HG03558 (cell line): ENCODE measurements around the gene MGAT4C.
"Not testable (repeated sequence)": the region's sequence is repeated elsewhere in the genome, so short reads cannot be mapped to it uniquely, and the experiment has no call there.

ENCODE experiments used
- ATAC-seq: cut with Tn5 transposase; IDR thresholded peaks from one replicate; pipeline ENCODE4 v1.9.1; 2021; ENCODE audit warnings: moderate number of reproducible peaks; ENCODE audit not compliant: unreplicated experiment; ENCODE audit errors: extremely low read depth

The MGAT4C gene

GRCh38 chr12:86256163-86256562 lies at the start of gene MGAT4C:
MGAT4C (minus strand) TSS chr12:86256391.
- ATAC-seq, result no peak

DNA sequence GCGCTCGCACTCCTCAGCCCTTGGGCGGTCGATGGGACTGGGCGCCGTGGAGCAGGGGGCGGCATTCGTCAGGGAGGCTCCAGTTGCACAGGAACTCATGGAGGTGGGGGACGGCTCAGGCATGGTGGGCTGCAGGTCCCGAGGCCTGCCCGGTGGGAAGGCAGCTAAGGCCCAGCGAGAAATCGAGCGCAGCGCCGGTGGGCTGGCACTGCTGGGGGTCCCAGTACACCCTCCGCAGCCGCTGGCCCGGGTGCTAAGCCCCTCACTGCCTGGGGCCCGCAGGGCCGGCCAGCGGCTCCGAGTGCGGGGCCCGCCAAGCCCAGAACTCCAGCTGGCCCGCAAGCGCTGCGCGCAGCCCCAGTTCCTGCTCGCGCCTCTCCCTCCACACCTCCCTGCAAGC lies 40.2 kb upstream of the MGAT4C start:
- ATAC-seq, result not testable (repeated sequence)

DNA sequence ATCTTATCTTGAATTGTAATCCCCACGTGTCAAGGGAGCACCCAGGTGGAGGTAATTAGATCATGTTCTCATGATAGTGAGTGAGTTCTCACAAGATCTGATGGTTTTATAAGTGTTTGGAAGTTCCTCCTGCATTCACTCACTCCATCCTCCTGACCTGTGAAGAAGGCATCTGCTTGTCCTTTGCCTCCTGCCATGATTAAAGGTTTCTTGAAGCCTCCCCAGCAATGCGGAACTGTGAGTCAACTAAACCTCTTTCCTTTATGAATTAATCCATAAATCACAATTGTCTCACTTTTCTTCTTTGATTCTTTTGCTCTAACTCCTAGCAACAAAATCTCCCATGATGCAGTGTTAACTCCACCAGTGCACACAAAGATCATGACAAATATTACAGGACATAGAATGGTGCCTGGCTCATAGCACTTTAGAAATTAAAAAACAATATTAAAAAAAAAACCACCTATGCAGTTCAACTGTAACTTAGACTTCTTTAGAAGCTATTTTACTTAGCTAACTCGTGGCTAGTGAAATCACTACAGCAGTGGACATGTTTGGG lies 37.6 kb upstream of the MGAT4C start:
- no peak for ATAC-seq

DNA sequence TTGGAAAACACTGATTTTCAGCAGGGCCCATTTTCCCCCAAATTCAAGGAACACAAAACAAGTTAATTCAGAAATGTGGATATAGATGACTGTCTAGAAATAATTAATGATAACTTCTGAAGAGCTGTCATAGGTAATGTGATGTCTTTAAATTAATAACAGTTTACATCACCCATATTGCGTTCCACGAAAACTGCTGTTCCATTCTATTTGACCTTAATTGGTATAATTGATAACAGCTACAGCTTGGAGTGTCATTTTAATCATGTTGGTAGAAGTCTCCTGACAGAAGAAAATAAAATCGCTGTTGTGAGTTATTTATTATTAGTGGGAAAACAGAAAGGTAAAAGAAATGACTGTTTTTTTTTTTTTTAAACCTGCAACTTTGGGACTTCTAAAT lies 36.3 kb upstream of the MGAT4C start:
- ATAC-seq, result no peak

DNA sequence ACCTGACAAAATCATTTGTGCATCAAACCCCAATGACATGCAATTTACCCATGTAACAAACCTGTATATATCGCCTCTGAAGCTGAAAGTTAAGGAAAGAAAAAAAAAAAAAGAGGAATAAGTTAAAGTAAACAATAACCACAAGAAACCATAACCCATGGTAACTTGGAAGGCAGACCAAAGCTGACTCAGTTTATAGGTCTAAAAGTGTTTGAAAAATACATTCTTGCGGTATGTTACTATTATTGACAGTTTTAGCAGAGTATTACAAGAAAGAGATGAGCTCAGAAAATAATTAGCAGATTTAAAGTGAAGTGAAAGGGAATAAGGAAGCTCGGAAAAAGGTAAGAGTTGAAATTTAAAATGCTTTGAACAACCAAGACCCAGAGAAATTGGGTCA lies 34.4 kb upstream of the MGAT4C start:
- no peak for ATAC-seq

DNA sequence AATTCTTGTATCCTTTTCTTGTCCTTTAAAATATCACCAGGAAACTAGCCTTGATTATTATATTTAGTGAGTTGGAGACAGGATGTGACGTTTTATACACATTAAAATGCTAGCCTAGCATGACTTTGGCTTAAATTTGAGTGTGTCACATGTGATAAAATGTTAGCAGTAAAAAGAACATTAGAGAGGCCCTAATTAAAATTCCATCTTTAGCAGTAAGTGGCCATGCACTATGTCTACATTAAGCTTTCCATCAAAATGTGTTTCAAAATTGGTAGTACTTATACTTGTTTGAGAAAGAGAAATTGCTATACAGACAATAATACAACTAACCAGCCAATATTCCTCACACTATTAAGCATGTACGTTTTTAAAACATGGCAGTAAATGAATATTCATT lies 29.9 kb upstream of the MGAT4C start:
- ATAC-seq, result no peak

- ATAC-seq, result no peak
These were observed 27.4 kb upstream of the MGAT4C start for GRCh38 chr12:86283620-86284019.

- ATAC-seq, result no peak
These were observed 19.2 kb upstream of the MGAT4C start for GRCh38 chr12:86275356-86275755.

GRCh38 chr12:86265329-86265695 lies 9.1 kb upstream of the MGAT4C start:
- no peak for ATAC-seq

DNA sequence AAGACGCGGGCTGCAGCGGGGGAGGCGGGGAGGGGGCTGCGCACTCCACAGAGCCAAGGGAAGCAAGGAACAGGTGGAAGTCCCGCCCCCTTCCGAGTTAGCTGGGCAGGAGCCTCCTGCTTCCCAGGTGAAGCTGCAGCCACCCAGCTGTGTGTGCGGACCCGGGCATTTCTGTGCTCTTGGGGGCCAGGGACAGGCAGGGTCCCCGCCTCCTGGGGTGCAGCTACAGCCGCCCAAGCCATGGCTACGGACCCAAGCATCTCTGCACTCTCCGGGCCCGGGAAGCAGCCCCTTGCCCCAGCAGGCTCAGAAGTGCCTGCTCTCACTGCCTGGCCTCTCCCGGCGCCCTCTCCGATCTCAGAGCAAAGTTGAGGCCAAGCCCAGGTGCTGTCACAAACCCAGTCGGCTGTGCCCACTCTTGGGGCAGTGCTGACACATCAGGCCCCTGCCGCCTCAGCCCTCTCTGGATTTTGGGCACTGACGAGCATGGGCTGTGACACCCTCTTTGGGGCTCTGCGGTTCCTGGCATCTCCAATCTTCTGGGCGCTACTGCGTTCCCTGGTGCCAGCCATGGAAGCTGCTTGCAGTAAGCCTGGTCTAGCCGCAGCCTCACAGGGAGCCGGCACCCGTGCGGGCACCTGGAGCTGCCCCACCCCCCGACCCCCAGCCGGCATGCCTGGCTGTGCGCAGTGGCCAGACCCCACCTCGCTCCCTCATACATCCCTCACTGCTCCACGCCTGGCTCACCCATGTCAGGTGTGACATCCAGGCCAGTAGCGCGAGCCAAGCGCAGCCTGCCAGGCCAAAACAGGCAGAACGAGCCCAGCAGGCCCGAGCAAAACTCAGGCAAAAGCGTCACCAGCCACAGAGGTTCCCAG lies 8.5 kb upstream of the MGAT4C start:
- ATAC-seq, result no peak

DNA sequence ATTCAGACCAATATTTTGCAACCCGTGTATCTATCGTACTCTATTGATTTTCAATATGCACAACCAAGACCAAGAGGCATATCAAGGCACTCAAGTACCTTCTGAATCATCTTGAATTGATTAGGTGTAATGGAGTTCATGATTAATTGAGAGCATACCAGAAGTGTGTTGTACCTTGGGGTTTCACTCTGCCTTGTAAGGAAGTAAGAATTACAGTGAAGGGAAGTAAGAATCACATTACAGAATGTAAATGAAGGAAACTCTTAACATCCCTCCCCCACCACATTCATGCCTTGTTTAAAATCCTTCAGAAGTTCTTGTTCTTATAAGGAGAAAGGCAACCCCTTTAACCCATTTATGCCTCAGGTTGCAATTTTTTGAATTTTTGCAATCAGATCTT lies 5.4 kb upstream of the MGAT4C start:
- ATAC-seq, result no peak

DNA sequence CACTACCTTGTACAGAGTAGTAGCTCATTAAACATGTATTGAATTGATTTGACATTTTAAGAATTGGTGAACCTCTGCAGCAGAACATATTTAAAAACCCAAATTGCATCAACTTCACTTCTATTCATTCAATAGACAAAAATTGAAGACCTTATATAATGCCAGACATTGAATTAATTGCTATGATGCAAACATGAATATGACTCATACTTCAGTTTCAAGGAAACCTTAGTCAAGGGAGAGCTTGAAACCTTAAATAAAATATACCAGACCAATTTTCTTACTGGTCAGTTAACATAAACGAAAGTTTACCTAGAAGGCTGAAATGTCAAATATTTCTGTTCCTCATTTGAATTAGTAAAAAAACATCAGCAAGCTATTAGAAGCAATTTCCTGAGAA lies 5.0 kb upstream of the MGAT4C start:
- no peak for ATAC-seq

DNA sequence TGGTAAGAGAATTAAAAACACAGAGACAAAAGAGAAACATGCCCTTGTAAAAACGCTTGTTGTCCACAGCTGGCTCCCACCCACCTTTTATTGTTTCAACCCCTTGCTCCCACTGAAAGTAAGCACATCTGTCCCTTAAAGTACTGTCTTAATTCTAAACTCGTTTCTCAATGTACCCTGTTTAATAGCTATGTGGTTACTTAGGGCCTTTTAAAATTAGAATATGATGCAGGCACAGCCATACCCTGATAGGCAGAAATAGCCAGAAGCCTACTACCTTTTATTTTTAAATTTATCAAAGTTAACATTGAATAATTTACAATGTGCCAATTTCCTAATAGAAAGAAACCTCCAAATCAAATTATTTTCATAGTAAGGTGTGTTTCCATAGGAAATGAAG lies 4.0 kb upstream of the MGAT4C start:
- ATAC-seq, result no peak

DNA sequence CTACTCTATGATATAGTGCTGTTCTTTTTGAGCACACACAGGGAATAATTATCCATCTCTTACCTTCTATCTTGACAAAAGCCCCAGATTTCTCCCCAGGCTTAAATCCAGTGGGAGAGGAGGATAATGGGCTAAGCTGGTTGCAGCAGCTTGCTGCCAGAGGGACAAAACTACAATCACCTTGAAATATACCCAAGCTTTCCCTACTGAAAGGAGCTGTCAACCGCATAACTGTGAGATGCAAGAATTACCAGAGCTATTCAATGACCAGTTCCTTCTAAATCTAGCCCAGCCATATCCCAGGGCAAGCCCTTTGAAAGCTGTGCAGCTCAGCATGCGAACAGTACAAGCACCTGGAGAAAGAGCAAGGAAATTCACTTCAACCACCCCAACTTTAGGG lies 943 bp upstream of the MGAT4C start:
- ATAC-seq, result no peak

- no peak for ATAC-seq
These were observed 1.6 kb downstream of the MGAT4C start for GRCh38 chr12:86254399-86255107.

DNA sequence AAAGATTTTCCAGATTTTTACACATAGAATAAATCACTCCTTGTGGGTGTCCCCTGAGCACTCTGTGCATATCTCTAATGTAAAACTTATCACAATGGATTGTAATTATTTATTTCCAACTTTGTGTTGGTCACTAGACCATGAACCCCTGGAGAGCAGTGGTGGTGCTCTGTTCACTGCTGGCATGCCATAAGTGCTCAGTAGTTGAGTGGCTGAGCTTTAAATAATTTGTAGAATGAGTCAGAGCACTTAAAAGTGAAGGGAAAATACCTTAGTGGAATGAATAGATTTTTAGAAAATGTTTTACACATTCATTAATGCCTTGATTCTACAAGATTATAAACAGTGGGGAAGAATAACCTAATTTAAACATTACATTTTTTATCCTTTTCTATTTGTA lies 6.3 kb downstream of the MGAT4C start:
- ATAC-seq, result no peak

GRCh38 chr12:86249276-86249675 lies 6.9 kb downstream of the MGAT4C start:
- no peak for ATAC-seq

- ATAC-seq, result no peak
These were observed 8.3 kb downstream of the MGAT4C start for GRCh38 chr12:86247871-86248270.

GRCh38 chr12:86241600-86241999 lies 14.6 kb downstream of the MGAT4C start:
- no peak for ATAC-seq

DNA sequence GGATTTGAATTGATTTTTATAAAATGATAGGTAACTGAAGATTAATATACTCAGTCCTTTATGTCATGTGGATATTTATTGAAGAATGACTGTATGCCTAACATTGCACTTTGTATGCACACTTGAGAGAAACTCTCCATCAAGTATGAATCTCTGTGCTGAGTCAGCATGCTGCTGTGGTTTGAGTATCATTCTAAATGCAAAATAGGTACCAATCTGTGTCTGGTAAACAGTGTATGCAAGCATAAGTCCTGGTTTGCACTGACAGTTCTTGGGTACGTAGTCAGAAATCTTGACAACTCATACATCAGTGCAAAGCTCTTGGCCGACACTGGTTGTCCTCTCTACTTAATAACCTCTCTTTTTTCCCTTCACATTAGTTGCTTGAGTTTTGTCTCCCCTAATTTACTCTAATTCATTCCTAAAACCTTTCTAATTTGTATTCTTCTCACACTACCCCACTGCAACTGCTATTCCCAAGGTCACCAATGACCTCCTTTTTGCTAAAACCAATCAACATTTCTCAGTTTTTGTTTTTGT lies 21.8 kb downstream of the MGAT4C start:
- ATAC-seq, result no peak

DNA sequence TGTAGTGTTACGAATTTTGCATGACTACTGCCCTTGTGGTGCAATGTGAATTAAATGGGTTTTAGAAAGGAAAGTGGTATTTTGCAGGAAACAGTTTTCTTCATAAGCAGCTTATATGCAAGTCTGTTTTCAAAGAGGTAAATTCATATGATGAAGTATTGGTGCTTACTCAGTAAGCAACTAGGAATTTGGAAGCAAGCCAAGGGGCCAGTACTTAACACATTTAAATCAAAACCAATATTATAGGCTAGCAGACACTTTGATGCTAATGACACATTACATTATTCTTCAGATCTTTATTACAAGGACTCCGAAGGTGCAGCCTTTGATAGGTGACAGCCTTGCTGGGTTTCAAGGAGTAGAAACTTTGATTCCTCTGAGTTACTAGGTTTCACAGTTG lies 23.1 kb downstream of the MGAT4C start:
- no peak for ATAC-seq
